Measurements from ENCODE around the gene KMT2B.
"Not testable (repeated sequence)": the region's sequence is repeated elsewhere in the genome, so short reads cannot be mapped to it uniquely, and the experiment has no call there.

KMT2B gene

GRCh38 chr19:35757749-35758608 is 40.2 kb downstream of the KMT2B start, which contains the start of gene PROSER3:
TSS of gene PROSER3 (plus strand) at chr19:35758176. CDS start at chr19:35758216, 40 bp downstream.
- peak; percentile 100 for DNase-seq

GRCh38 chr19:35759697-35760096 is 41.9 kb downstream of the KMT2B start:
- DNase-seq = no peak

- no peak for DNase-seq
Observed at GRCh38 chr19:35760711-35761349, 43.0 kb downstream of the KMT2B start.

- DNase-seq = no peak
Observed at GRCh38 chr19:35764432-35765315, 46.9 kb downstream of the KMT2B start.

GRCh38 chr19:35766571-35767104 is 48.8 kb downstream of the KMT2B start:
- no peak for DNase-seq

- peak; percentile 31 for DNase-seq
Observed at GRCh38 chr19:35767288-35768081, 49.7 kb downstream of the KMT2B start.

- no peak for DNase-seq
Observed at GRCh38 chr19:35768082-35768421, 50.2 kb downstream of the KMT2B start.

GRCh38 chr19:35772362-35772761 is 54.6 kb downstream of the KMT2B start:
- DNase-seq = not testable (repeated sequence)

- no peak for DNase-seq
Observed at GRCh38 chr19:35773020-35773806, 55.4 kb downstream of the KMT2B start.

GRCh38 chr19:35774274-35775045 is 56.7 kb downstream of the KMT2B start:
- DNase-seq = peak; percentile 36

GRCh38 chr19:35775046-35775297 is 57.2 kb downstream of the KMT2B start:
- no peak for DNase-seq

GRCh38 chr19:35775298-35776101 is 57.7 kb downstream of the KMT2B start, which contains the start of gene ARHGAP33:
TSS of gene ARHGAP33 (plus strand) at chr19:35775564. CDS start at chr19:35775659, 95 bp downstream.
- peak; percentile 98 for DNase-seq

GRCh38 chr19:35776102-35776788 is 58.4 kb downstream of the KMT2B start:
- DNase-seq = no peak

GRCh38 chr19:35777086-35777841 is 59.5 kb downstream of the KMT2B start:
- DNase-seq = no peak

GRCh38 chr19:35777961-35778360 is 60.2 kb downstream of the KMT2B start:
- no peak for DNase-seq

GRCh38 chr19:35779033-35779432 is 61.2 kb downstream of the KMT2B start:
- DNase-seq = no peak

GRCh38 chr19:35780058-35780457 is 62.3 kb downstream of the KMT2B start:
- no peak for DNase-seq

GRCh38 chr19:35780717-35781116 is 62.9 kb downstream of the KMT2B start:
- DNase-seq = no peak

Measured in NCI-H526 treated with DMSO at 0.1 percent for 48 hours (cell line).